HG03175 (cell line): ENCODE data around the gene ASIC3.
"Not testable (repeated sequence)": the region's sequence is repeated elsewhere in the genome, so short reads cannot be mapped to it uniquely, and the experiment has no call there.

Experiments used
- ATAC-seq: cut with Tn5 transposase; IDR thresholded peaks from one replicate; pipeline ENCODE4 v1.9.1; 2021; ENCODE audit warnings: mild to moderate bottlenecking, moderate library complexity; ENCODE audit not compliant: unreplicated experiment

The ASIC3 gene

GRCh38 chr7:151032936-151033863 lies 15.1 kb upstream of the ASIC3 start:
- ATAC-seq: no peak

- ATAC-seq: no peak
Observed at GRCh38 chr7:151033864-151034249, 14.5 kb upstream of the ASIC3 start.

GRCh38 chr7:151034312-151035025 lies 13.9 kb upstream of the ASIC3 start:
- ATAC-seq: no peak

- ATAC-seq: no peak
Observed at GRCh38 chr7:151035026-151035717, 13.2 kb upstream of the ASIC3 start.

- no peak for ATAC-seq
Observed at GRCh38 chr7:151035902-151036301, 12.4 kb upstream of the ASIC3 start.

GRCh38 chr7:151038951-151039849 lies 9.1 kb upstream of the ASIC3 start:
- no peak for ATAC-seq

GRCh38 chr7:151039850-151040548 lies 8.3 kb upstream of the ASIC3 start:
- no peak for ATAC-seq

- ATAC-seq: no peak
Observed at GRCh38 chr7:151040616-151041375, 7.5 kb upstream of the ASIC3 start.

- ATAC-seq: not testable (repeated sequence)
Observed at GRCh38 chr7:151043449-151043848, 4.9 kb upstream of the ASIC3 start.

GRCh38 chr7:151043959-151044358 lies 4.4 kb upstream of the ASIC3 start:
- ATAC-seq: no peak

- no peak for ATAC-seq
Observed at GRCh38 chr7:151045262-151045661, 3.1 kb upstream of the ASIC3 start.

GRCh38 chr7:151045967-151046366 lies 2.4 kb upstream of the ASIC3 start:
- no peak for ATAC-seq

- ATAC-seq: no peak
Observed at GRCh38 chr7:151046603-151047573, 1.4 kb upstream of the ASIC3 start.

GRCh38 chr7:151048911-151049463 lies 656 bp downstream of the ASIC3 start:
- ATAC-seq: no peak

GRCh38 chr7:151051108-151051507 lies 2.8 kb downstream of the ASIC3 start:
- no peak for ATAC-seq

- no peak for ATAC-seq
Observed at GRCh38 chr7:151053096-151053495, 4.8 kb downstream of the ASIC3 start.

- ATAC-seq: no peak
Observed at GRCh38 chr7:151053751-151054150, 5.4 kb downstream of the ASIC3 start.

- ATAC-seq: no peak
Observed at GRCh38 chr7:151056283-151056665, 7.9 kb downstream of the ASIC3 start.
